Tongue (tissue), 2 donors: ENCODE results near the gene NUB1. TPM values are rescaled to one million over a fixed set of nuclear protein-coding genes. Genes with fewer than 3 reads are reported as not detected.
A peak's percentile ranks its signal among the peaks of the same experiment; 100 is the strongest.

Experiments used
- DNase-seq: peaks from one replicate; pipeline ENCODE4 v3.0.0-alpha.2; 2015
- total RNA-seq: library from RNA; depleted of rRNA; stranded (reverse); fragments of >200 nt; gene quantifications from one replicate; pipeline ENCODE4 v1.2.3, GENCODE V29; 2014

Gene NUB1
- total RNA-seq, 1 donor from 2014 or later = 27.8 TPM

DNA sequence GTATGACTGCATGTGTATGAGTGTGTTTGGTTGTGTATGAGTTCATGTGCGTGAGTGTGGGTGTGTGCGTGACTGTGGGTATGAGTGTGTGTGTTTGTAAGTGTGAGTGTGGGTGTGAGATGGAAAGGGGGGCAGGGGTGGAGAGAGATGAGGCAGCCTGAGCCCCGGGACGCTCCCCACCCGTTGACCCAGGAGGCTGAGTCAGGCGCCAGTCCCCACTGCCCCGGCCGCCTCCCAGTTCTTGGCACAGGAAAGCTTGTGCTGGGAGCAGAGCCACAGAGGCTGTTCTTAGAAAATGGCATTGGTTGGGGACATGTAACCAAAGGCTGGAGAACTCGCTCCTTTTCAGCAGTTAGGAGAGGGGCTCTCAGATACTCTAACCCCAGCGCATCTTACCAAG, 27.8 kb upstream of the NUB1 start:
- no peak for DNase-seq

DNA sequence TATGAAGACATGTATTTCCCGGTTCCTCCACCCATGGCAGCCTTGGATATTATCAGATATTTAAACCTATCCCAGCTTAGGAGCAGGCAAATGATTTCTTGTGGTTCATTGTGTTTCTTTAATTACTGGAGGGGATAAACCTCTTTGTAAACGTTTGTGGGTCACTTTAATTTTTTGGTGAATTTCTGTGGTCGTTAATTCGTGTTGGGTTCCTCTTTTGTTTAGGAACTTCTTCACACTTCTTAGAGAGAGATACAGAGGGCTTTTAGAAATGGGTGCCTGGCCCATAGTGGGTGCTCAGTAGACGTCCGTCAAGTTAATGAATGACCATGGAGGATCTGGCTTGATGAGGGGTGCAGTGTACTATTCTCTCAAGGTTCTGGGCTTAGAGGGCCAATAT, 27.2 kb upstream of the NUB1 start:
- DNase-seq = no peak

DNA sequence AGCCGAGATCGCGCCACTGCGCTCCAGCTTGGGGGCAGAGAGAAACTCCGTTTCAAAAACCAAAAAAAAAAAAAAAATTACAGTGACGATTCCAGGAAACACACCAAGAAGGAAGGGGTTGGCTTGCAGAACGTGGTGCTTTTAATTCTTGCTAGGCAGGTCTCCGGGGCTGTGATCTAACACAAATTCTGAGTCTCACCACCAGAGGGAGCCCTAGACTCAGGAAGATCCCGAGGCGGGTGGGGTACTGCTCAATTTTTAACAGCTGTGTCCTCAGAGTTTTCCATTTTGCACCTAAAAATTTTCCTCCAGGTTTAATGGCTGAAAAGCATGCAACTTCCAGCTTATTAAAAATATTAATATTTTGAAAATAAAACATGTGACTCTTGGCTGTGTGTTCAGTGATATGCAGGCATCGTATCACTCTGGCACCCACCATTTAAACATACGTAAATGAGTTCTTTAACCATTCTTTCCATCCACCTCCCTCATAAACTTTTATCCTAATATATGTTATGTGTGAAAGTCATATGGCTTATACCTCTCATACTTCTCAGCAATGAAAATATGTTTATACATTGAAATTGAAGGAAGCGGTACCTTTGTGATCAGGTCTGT, 26.5 kb upstream of the NUB1 start:
- DNase-seq = peak; percentile 92

DNA sequence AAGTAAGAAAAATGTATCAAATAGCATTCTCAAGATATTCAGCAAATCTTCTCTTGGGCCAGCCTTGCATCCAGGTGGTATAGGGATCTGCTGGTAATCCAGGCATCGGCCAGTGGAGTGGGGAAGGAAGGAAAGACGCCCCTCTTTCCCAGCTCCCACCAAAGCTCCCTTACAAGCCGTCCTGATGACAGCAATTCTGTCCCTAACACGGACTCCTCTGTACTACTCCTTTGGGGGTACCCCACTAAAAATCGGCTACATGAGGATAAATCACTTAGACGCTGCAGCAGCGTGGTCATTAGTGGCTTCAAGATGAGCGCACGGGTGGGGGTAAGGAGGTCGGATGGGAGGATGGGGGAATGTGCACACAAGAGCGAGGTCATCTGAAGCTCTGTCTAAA, 24.7 kb upstream of the NUB1 start:
- DNase-seq = no peak

DNA sequence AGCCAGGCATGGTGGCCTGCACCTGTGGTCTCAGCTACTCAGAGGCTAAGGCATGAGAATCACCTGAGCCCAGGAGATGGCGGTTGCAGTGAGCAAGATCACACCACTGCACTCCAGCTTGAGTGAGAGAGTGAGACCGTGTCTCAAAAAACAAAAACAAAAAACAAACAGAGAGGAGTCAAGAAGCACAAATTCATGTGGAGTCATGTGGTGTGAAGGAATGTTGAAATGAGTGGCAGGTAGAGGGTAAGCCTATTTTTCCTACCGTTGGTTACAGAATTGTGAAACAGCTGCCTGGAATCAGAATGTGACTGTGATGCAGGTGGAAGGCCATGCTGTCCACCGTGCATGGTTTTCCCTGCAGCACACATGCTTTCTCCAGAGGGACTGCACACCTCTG, 23.7 kb upstream of the NUB1 start:
- DNase-seq = no peak

DNA sequence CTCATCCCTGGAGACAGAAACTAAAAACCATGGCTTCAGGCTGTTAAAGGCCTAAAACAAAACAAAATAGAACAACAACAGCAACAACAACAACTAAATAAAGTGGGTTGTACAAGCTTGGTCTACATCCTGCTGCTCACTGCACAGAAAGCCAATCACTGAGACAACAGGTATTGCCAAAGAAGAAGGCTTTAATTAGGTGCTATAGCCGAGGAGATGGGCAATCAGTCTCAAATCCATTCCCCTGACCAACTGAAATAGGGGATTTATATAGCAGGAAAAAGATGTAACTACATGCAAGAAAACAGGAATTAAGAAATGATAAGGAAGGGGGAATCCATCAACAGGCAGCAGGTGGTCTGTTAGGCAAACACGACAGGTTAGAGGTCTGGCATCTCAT, 22.4 kb upstream of the NUB1 start:
- no peak for DNase-seq

DNA sequence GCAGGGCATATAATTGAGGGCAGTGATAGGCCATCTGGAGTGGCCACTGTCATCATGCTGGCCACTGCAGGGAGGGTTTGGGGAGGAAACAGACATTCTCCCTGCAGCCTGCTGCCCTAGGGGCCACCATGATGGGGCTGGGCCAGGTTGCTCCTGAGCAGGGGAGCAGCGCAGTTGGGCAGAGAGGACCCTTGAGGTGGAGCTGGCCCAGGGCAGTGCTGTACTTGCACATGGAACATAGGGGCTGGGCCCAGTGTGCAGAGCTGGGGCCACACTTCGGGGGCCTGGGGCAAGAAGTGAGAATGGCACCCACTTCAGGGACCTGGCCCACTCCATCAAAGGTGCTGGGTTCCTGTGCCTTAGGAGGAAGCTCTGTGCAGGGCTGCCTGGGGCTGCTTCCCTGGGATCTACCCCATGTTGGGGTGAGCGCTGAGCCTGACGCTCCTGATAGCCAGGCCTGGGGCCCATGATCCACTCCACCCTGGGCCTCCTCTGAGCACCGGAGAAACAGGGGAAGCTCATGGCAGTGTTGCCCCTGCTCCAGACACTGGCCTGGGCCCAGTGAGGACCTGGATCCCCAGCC, 21.3 kb upstream of the NUB1 start:
- DNase-seq = no peak

DNA sequence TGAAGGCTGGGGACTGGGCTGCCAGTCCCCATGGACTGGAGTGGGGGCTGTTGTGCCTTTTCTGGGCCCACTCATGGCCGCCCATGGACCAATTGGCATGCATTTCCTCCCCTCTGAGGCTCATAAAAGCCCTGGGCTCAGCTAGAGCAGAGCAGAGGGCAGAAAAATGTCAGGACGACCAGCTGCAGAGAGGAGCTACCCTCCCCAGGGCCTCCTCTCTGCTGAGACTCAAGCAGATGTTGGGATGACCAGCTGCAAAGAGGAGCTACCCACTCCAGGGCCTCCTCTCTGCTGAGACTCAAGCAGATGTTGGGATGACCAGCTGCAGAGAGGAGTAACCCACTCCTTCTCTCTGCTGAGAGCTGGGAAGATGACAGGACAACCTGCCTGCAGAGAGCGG, 20.3 kb upstream of the NUB1 start:
- no peak for DNase-seq

DNA sequence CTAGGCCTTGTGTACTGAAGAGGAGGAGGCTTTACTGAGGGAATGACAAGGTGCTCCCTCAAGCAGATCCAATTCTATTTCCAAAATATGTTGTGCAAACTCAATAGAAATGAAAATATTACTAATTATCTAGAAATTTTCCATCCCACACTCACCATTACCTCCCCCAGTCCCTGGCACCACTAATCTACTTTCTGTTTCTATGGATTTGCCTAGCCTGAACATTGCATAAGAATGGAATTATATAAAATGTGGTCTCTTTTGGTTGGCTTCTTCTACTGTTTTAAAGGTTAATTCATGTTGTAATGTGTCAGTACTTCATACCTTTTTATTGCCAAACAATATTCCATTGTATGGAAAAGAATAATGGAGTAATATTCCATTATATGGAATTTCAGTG, 18.7 kb upstream of the NUB1 start:
- DNase-seq = no peak

DNA sequence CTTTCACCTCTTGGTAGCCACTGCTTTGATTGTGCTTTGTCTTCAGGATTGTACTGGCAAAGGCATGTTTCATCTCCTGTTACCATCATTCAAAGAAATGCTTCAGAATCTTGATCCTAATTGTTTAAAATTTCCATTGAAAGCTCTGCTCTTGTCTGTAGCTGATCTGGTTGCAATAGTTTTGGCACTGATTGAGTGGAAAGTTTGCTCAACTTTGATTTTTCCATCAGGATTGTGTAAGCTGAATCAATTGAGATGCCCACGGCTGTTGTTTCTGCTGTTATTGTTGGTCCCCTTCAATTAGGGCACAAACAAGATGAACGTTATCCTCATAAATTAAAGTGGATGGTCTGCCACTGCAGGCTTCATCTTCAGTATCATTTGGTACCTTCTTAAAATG, 14.6 kb upstream of the NUB1 start:
- DNase-seq = no peak

DNA sequence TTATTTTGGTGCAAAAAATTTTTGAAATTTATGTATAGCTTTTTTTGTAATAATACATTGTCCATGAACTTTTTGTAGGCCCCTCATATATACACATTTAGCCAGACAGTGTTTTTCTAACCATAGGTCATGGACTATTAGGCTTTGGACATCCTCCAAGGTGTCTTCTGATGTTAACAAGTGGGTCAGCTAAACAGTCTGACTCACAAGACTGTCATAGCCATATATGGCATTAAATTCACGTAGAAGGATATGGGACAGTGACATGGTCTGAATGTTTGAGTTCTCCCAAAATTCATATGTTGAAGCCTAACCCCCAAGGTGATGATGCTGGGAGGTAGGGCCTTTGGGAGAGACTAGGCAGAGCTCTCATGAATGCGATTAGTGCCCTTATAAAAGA, 14.0 kb upstream of the NUB1 start:
- DNase-seq = no peak

DNA sequence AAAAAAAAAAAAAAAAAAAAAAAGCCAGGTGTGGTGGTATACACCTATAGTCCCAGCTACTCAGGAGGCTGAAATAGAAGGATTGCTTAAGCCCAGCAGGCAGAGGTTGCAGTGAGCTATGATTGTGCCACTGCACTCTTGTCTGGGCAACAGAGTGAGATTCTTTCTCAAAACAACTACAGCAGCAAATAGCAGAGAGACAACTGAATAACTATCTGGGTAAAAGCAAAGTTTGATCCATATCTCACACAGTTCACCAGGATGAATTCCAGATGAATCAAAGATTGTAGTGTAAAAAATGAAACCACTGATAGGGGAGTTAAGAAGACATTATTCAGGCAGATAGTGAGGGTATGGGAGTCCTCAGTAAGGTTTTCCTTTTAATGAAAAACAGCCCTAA, 11.4 kb upstream of the NUB1 start:
- no peak for DNase-seq

DNA sequence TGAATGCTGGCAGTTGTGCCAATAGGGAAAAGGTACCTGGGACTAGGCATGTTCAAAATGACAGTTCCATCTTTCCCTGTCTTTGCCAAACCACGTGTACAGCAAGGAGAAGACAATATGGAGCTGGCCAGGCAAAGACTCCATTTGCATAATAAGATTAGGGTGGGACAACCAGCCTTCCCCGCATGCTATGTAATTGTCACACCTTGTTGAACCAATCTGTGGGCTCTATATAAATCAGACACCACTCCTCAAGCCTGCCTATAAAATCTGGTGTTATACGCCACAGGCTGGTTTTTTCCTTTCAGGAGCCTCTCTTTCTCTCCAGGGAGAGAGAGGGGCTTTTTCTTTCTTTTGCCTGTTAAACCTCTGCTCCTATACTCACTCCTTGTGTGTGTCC, 11.0 kb upstream of the NUB1 start:
- DNase-seq = no peak

DNA sequence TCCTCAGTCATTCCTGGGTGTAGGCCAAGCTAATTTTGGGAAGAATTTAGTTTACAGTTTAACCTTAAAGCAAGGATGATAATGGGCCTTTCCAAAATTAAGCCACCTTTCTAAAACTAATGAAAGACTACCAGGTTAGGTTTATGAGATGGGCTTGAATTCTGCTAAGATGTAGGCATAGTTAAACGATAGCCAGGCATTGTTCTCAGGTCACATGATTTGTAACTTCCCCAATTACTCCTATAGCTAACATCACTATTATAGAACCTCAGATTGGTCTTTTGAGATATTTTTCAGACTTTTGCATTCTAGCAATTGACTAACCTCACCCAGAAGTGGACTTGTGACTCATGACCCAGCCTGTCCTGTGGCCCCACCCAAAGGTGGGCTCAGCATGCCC, 7.0 kb upstream of the NUB1 start:
- no peak for DNase-seq

DNA sequence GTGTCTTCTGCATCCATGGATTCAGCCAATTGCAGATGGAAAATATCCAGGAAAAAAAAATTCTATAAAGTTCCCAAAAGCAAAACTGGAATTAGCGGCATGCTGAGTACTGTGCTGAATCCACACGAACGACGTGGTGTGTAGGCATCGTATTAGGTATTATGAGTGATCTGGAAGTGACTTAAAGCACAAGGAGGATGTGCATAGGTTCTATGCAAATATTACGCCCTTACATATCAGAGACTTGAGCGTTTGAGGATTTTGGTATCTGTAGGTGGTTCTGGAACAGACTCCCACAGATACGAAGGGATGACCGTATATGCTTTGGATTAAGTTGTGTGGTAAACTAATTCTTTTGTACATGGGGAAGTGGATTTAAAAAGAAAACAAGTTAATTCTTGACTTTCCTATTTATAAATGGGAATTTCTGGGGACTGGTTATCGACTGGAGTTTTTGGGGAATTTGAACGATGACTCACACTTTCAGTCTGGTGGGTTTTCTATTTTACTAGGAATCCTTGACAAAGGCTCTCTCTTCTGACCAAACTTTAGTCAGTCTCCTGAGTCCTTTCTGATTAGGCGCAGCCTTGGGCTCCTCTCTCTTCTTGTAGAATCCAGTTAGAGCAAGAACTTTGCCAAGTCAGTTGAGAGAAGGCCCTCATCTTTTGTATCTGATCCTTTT, 5.4 kb upstream of the NUB1 start:
- DNase-seq = no peak

DNA sequence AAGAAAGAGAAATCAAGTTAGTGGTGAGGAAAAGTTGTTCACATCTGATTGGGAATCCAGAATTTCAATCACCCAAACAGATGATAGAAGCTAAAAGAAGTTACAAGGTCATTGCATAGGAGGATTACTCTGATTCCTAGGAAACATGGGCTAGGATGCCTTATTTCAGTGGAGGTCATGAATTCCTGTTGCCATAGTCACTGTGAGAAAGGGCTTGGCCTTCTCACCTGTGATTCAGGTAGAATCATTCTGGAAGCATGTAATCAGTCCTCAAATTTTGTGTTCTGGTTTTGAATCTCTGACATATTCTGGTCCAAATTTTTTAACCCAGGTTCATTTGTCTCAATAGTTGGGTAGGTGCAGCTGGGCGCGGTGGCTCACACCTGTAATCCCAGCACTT, 4.3 kb upstream of the NUB1 start:
- DNase-seq = no peak

DNA sequence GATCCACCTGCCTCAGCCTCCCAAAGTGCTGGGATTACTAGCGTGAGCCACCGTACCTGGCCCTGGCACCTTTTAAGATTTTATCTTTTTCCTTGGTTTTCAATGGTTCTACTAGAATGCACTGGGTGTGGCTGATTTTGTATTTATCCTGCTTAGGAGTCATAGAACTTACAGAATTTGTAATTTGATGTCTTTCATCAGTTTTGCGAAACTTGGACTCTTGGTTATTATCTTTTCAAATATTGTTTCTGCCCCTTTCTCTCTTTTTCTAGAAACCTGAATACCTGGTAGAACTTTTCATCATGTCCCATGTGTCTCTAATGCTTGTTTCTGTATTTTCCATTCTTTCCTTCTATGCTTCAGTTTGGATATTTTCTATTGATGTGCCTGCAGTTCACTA, 2.8 kb upstream of the NUB1 start:
- no peak for DNase-seq

DNA sequence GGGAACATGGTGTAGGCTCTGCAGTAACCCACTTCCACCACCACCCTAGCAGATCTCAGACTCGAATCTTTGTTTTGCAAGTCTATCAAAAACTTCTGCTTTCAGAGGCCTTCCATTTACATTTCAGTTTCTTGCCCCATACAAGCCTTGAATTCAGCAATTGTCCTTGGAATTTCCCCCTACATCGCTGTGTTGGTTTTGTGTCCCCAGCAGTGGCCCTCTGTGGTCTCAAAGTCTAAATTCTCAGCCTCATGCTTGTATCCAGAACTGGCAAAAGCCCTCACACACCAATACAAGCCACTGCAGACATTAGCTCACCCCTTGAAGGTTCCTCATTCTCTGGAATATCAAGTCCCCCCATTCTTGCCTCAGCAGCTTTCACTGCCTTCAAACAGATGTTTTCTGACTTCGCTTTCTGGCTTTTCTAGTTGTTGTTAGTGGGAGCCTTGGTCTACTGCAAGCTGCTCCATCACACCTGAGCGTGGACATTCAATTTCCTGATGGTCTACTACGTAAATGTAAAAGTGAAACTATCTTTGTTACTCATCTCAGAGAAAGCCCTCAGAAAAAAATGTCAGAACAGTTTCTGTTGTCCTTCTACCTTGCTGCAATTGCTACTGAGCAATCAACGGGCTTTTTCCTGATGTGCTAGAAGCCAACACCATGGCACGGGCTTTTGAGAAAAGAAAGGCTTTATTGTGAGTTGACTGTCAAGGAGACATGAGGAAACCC, 1.8 kb upstream of the NUB1 start:
- no peak for DNase-seq

DNA sequence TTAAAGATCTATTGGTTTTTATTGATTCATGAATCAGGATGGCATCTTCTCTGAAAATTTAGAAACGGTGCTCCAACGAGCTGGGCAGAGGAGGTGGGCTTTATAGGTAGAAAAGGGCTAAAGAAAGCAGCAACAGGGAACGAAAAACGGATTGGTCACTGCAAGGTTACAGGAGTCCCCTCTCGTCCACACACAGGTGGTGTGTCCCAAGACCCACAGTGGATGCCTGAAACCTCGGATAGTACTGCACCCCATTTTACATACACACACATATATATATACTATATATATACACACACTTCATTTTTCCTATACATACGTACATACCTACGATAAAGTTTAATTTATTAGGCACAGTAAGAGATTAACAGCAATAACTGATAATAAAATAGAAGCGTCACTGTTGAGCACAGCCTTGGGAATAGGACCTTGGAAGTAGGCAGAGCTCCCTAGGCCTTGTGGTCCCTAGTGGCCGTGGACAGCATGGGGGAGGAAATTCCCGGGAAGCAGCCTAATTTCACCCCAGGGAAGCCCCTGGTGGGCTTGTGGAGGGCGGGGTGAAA, 737 bp upstream of the NUB1 start:
- DNase-seq = no peak

DNA sequence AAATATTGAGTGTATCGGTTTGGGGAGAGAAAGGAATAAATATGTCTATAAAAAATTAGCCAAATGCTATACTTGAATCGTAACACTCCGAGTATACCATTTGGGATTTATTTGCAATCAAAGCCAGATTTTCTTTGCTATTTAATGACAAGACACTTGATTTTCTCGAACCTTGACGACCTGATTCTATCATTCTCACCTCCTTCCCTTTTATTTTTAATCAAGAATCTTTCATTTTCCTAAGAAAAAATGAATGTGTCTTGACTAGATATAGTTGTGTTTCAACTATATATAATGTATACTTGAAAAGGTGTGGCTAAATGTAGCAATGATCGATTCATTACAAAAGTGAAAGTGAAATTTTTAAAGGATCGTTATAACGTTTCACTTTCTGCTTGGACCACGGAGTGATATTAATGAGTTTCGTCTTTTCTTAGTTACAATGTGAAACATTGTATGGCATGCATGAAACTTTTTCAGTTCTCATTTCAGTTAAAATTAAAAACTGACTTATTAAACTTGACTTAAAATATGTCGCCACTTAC, 562 bp downstream of the NUB1 start:
- no peak for DNase-seq

DNA sequence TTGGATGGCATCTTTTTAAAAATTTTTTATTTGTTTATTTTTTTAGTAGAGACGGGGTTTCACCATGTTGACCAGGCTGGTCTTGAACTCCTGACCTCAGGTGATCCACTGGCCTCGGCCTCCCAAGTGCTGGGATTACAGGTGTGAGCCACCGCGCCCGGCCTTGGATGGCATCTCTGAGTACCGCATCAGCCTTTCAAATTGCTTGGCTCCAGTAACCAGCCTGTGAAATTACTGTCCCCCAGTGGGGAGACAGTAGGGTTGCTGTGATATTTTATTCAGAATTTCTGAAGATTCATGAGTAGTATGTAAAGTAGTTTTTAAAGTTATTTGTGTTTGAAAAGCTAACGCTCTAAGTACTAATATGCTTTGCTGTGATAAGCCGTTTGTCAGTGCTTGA, 1.2 kb downstream of the NUB1 start:
- no peak for DNase-seq

DNA sequence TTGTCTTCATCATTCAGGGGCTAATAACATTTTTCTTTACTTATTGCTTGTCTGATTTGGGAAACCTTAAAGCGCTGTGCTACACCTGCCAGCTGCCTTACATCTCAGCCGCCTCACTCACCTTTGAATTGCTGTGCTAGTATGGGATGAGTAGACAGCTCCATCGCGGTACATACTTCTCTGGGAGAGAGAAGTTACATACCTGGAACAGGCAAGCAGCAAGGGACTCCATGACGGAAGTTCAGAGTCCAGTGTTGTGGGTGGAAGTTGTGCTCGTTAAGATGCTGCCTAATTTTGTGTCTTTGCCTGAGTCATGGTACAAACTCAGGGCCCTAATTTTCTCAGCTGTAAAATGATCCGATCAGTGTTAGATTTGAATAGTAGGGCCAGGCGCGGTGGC, 1.9 kb downstream of the NUB1 start:
- DNase-seq = no peak
